ENCODE data around the gene LDAH. TPM values are rescaled to one million over a fixed set of nuclear protein-coding genes. Genes with fewer than 3 reads are reported as not detected.

LDAH gene
- total RNA-seq (2013; cell fraction: nucleolus; rRNA removed) = 106 and 109 TPM in 2 replicates
- total RNA-seq (2014; rRNA removed) = 25.4 and 32.7 TPM in 2 replicates
- total RNA-seq (2014; rRNA removed; fragmentation: Illumina TruSeq; extraction: Trizol) = 33.7 and 34.2 TPM in 2 replicates
- total RNA-seq (2021) = 26.3 and 31.1 TPM in 2 replicates
- 30.4 TPM for polyA plus RNA-seq (2011; ENCODE audit: low read depth)
- 44.7 and 56.8 TPM in 2 replicates for polyA plus RNA-seq (2011; rRNA removed)
- polyA plus RNA-seq (2011; cell fraction: cytosol; rRNA removed) = 15.5 and 31.0 TPM in 2 replicates
- 34.9 and 39.6 TPM in 2 replicates for polyA plus RNA-seq (2011; cell fraction: nucleus; rRNA removed)
- 16.7 and 19.2 TPM in 2 replicates for polyA plus RNA-seq (2012)
- polyA plus RNA-seq (2014; fragmentation: Illumina TruSeq; extraction: Trizol) = 40.1 and 40.6 TPM in 2 replicates
- 10 to 100 TPM; 18.7 to 25.0 TPM for polyA plus RNA-seq (2014; fragmentation: Nextera tagmentation; extraction: Ambion mirVana)
- 14.8 and 17.9 TPM in 2 replicates for polyA plus RNA-seq (2014; rRNA removed)
- 10 to 100 TPM; 35.2 to 37.5 TPM for polyA plus RNA-seq (2016; fragmentation: Nextera tagmentation; extraction: Ambion mirVana)
- 72.0 and 95.8 TPM in 2 replicates for polyA minus RNA-seq (2011; rRNA and poly(A)+ RNA removed)
- polyA minus RNA-seq (2011; cell fraction: cytosol; rRNA and poly(A)+ RNA removed) = 9.5 and 14.9 TPM in 2 replicates
- polyA minus RNA-seq (2011; cell fraction: nucleus; rRNA and poly(A)+ RNA removed) = 40.5 and 42.1 TPM in 2 replicates
- percentile 72 among the genes with signal in this experiment for Bru-seq, nascent RNA
- percentile 58 among the genes with signal in this experiment for BruChase-seq, experiment 1, labeled RNA remaining after a 6-hour chase
- BruChase-seq, experiment 2, labeled RNA remaining after a 2-hour chase = percentile 61 among the genes with signal in this experiment
- long read RNA-seq, experiment 1, partial matches to known transcripts = 4 of 18 reads
- long read RNA-seq, experiment 1, other reads (novel, unspliced or antisense) = 7 of 18 reads
- long read RNA-seq, experiment 2, transcript LDAH-211 (6 exons, 3,807 nt) = minor isoform, 31 of 254 reads
- long read RNA-seq, experiment 2, transcript LDAH-213 (6 exons, 1,179 nt) = minor isoform, 12 of 254 reads
- long read RNA-seq, experiment 2, transcript LDAH-212 (5 exons, 3,663 nt) = minor isoform, 9 of 254 reads
- long read RNA-seq, experiment 2, transcript LDAH-201 (7 exons, 2,907 nt) = major isoform, 119 of 254 reads
- long read RNA-seq, experiment 2, partial matches to known transcripts = 18 of 254 reads
- long read RNA-seq, experiment 2, other reads (novel, unspliced or antisense) = 57 of 254 reads

GRCh38 chr2:20822535-20823490, at the start of gene LDAH:
TSS of gene LDAH (minus strand) at chr2:20823101. CDS start at chr2:20801463, 21,638 bp downstream.
- no peaks in the 10 kb centered on the region for H3K4me1 ChIP-seq (ENCODE audit: control insufficient read depth, insufficient read depth, low read length)
- SMC1A ChIA-PET (ENCODE audit: uncharacterized antibody, unreplicated experiment) = interaction anchor here (1.4 to 2.3 kb wide), 4 partner anchors 25 to 162 kb away, joined by 3 to 9 read pairs (median 5); no protein-coding TSS in a partner anchor
- peak within 1 kb of the TSS; percentile 97 for H3K9ac ChIP-seq (ENCODE audit: control insufficient read depth, insufficient read depth, low read length)
- no peaks in the 10 kb centered on the region for H3K27me3 ChIP-seq (replicated peaks in 1 of 2; ENCODE audit: control insufficient read depth in 2 of 2, insufficient read depth in 2 of 2, low read length in 1 of 2)
- H3K79me2 ChIP-seq (ENCODE audit: control insufficient read depth, insufficient read depth, low read length) = peaks cover 20% of the 10 kb centered on the region
- RAD21 ChIA-PET (ENCODE audit: unreplicated experiment) = interaction anchor here (0.9 kb wide), 1 partner anchor 145 kb away, joined by 3 read pairs; no protein-coding TSS in a partner anchor
- DNase-seq (ENCODE audit: low read depth, low spot score) = peak; percentile 36
- no peaks in the 10 kb centered on the region for H4K20me1 ChIP-seq (ENCODE audit: control insufficient read depth, insufficient read depth)
- H2AFZ ChIP-seq (ENCODE audit: control insufficient read depth, low read depth, low read length) = peak within 1 kb of the TSS; percentile 97
- CTCF ChIA-PET = interaction anchor here (1.0 to 1.4 kb wide), 4 partner anchors 25 to 78 kb away, joined by 3 to 4 read pairs (median 3); no protein-coding TSS in a partner anchor
- POLR2A ChIA-PET = interaction anchor here (0.6 to 1.4 kb wide), 4 partner anchors 11 to 151 kb away, joined by 3 to 6 read pairs (median 4); no protein-coding TSS in a partner anchor
- H3K36me3 ChIP-seq (ENCODE audit: control insufficient read depth in 2 of 2, insufficient read depth in 2 of 2, low read length in 1 of 2) = no peaks in the 10 kb centered on the region
- WGBS (ENCODE audit: insufficient coverage, insufficient replicate concordance, low lambda C conversion rate, missing lambda C conversion rate) = 1% methylated on average over 46 of the region's 46 CpGs
- peak; percentile 90 for ATAC-seq
- BruUV-seq (replicated peaks) = TSS peak; percentile 79
- peak within 1 kb of the TSS; percentile 97 for H3K4me3 ChIP-seq
- peak within 1 kb of the TSS; percentile 69 for H3K4me2 ChIP-seq (ENCODE audit: control insufficient read depth, insufficient read depth)
- peak; percentile 85 for FAIRE-seq
- H3K9me3 ChIP-seq (replicated peaks; ENCODE audit: control insufficient read depth, insufficient read depth, low read length) = no peaks in the 10 kb centered on the region
- H3K27ac ChIP-seq (ENCODE audit: control insufficient read depth, insufficient read depth) = peak within 1 kb of the TSS; percentile 94
- in situ Hi-C loops (cut with MboI) (no loop called here), intact Hi-C loops (cut with micrococcal nuclease; ENCODE audit: unreplicated experiment) (loop anchor here (5.0 to 10.0 kb wide), 2 partner anchors 81 to 378 kb away; partner anchors contain the start of gene RHOB)
- TF ChIP-seq ZNF687 (IDR thresholded peaks at IDR 0.05) = peak; percentile 84
- peak; percentile 21; the same call in 1 of the 2 replicates for TF ChIP-seq ZBED1 (IDR thresholded peaks at IDR 0.05; ENCODE audit: borderline replicate concordance)
- no peak; the same call in none of the 2 replicates for TF ChIP-seq NR2F1 (conservative IDR thresholded peaks at IDR 0.05)
- TF ChIP-seq SIN3A (IDR thresholded peaks at IDR 0.05; ENCODE audit: low read depth, low read length) = 0 out of 2 replicates have a peak, but pooled peaks have one; percentile 83
- TF ChIP-seq E4F1 (IDR thresholded peaks at IDR 0.05; ENCODE audit: borderline replicate concordance, partially characterized antibody) = peak; percentile 82
- peak; percentile 90 for TF ChIP-seq GABPA (IDR thresholded peaks at IDR 0.05; ENCODE audit: low read depth)
- TF ChIP-seq IKZF2 (IDR thresholded peaks at IDR 0.05) = peak; percentile 61 to 77
- peak; percentile 79 for TF ChIP-seq HCFC1 (IDR thresholded peaks at IDR 0.05; ENCODE audit: low read length)

Measured in GM12878 (cell line).